ENCODE data around the gene PPP3R1. TPM values are rescaled to one million over a fixed set of nuclear protein-coding genes. Genes with fewer than 3 reads are reported as not detected.

Gene PPP3R1
- total and polyA plus RNA-seq, 9 donors, result 22.4 to 75.7 (median 54.0) TPM

- H3K27me3 ChIP-seq, result no peaks in the 10 kb centered on the region
- H3K27ac ChIP-seq, result no peak overlapping the region
- 86 to 87% (median 86%) methylated on average over 3 of the region's 3 CpGs for WGBS, 3 donors
- TF ChIP-seq CTCF (IDR thresholded peaks at IDR 0.05), result no peak
- no peak for TF ChIP-seq POLR2A (IDR thresholded peaks at IDR 0.05)
- no peak for TF ChIP-seq EP300 (IDR thresholded peaks at IDR 0.05)
- no peak overlapping the region for H3K4me3 ChIP-seq
- no peak for DNase-seq
- no peaks in the 10 kb centered on the region for H3K36me3 ChIP-seq
- no peaks in the 10 kb centered on the region for H3K9me3 ChIP-seq
- intact Hi-C loops (cut with DNase I), result no loop called here
- no peaks in the 10 kb centered on the region for H3K4me1 ChIP-seq (ENCODE audit: insufficient read depth)
These were observed 41.9 kb upstream of the PPP3R1 start for GRCh38 chr2:68294187-68294586.

GRCh38 chr2:68293755-68294154, 41.4 kb upstream of the PPP3R1 start:
- 86 to 88% (median 87%) methylated on average over 6 of the region's 6 CpGs for WGBS, 3 donors
- H3K4me1 ChIP-seq (ENCODE audit: insufficient read depth), result no peaks in the 10 kb centered on the region
- H3K27ac ChIP-seq, result no peak overlapping the region
- no peaks in the 10 kb centered on the region for H3K9me3 ChIP-seq
- intact Hi-C loops (cut with DNase I), result no loop called here
- no peak overlapping the region for H3K4me3 ChIP-seq
- TF ChIP-seq CTCF (IDR thresholded peaks at IDR 0.05) (no peak), POLR2A (IDR thresholded peaks at IDR 0.05) (no peak), EP300 (IDR thresholded peaks at IDR 0.05) (no peak)
- no peak for DNase-seq
- H3K27me3 ChIP-seq, result no peaks in the 10 kb centered on the region
- no peaks in the 10 kb centered on the region for H3K36me3 ChIP-seq

GRCh38 chr2:68293024-68293423, 40.7 kb upstream of the PPP3R1 start:
- no peak overlapping the region for H3K4me3 ChIP-seq
- TF ChIP-seq POLR2A (IDR thresholded peaks at IDR 0.05) (no peak), CTCF (IDR thresholded peaks at IDR 0.05) (no peak), EP300 (IDR thresholded peaks at IDR 0.05) (no peak)
- H3K36me3 ChIP-seq, result no peaks in the 10 kb centered on the region
- 88 to 94% (median 94%) methylated on average over 4 of the region's 4 CpGs for WGBS, 3 donors
- intact Hi-C loops (cut with DNase I), result no loop called here
- no peak for DNase-seq
- H3K4me1 ChIP-seq (ENCODE audit: insufficient read depth), result no peaks in the 10 kb centered on the region
- H3K27ac ChIP-seq, result no peak overlapping the region
- H3K27me3 ChIP-seq, result no peaks in the 10 kb centered on the region
- H3K9me3 ChIP-seq, result no peaks in the 10 kb centered on the region

GRCh38 chr2:68292108-68292710, 39.9 kb upstream of the PPP3R1 start:
- no peaks in the 10 kb centered on the region for H3K36me3 ChIP-seq
- TF ChIP-seq POLR2A (IDR thresholded peaks at IDR 0.05), result no peak
- peak in 1 of 3 donors; percentile 59 for TF ChIP-seq CTCF (IDR thresholded peaks at IDR 0.05)
- intact Hi-C loops (cut with DNase I), result no loop called here
- no peak for DNase-seq
- no peak overlapping the region for H3K4me3 ChIP-seq
- no peak overlapping the region for H3K27ac ChIP-seq
- no peaks in the 10 kb centered on the region for H3K4me1 ChIP-seq (ENCODE audit: insufficient read depth)
- WGBS, 3 donors, result 40 to 56% (median 49%) methylated on average over 3 of the region's 3 CpGs
- H3K9me3 ChIP-seq, result no peaks in the 10 kb centered on the region
- H3K27me3 ChIP-seq, result no peaks in the 10 kb centered on the region
